HepG2 (cell line): Measurements from ENCODE around the gene NUP214. TPM values are rescaled to one million over a fixed set of nuclear protein-coding genes. Genes with fewer than 3 reads are reported as not detected.

Experiments
- AGO2 ChIP-seq: fragments of 200-400 bp; formaldehyde crosslinking; optimal IDR thresholded peaks from 2 replicates; pipeline ENCODE3; 2017; ENCODE audit warnings: mild to moderate bottlenecking, low read depth, low read length, moderate library complexity
- CBFB ChIP-seq: sonication (generic); formaldehyde crosslinking; IDR thresholded peaks from 2 replicates; pipeline ENCODE4 v1.4.0; 2020; ENCODE audit warnings: missing genetic modification reagents
- JUN ChIP-seq: sonication (generic); formaldehyde crosslinking; IDR thresholded peaks from 2 replicates; pipeline ENCODE4 v1.4.0; 2020; ENCODE audit warnings: mild to moderate bottlenecking, missing genetic modification reagents
- KLF9 ChIP-seq: IDR thresholded peaks from 2 replicates; pipeline ENCODE4 v1.6.1; 2016; ENCODE audit warnings: low read depth
- NFATC3 ChIP-seq: sonication (generic); formaldehyde crosslinking; IDR thresholded peaks from 2 replicates; pipeline ENCODE4 v1.5.1; 2020; ENCODE audit warnings: mild to moderate bottlenecking, missing genetic modification reagents
- RXRB ChIP-seq: IDR thresholded peaks from 2 replicates; pipeline ENCODE4 v1.6.1; 2016; ENCODE audit warnings: borderline replicate concordance, missing genetic modification reagents, missing compliant biosample characterization
- STAT5B ChIP-seq: sonication (generic); formaldehyde crosslinking; IDR thresholded peaks from 2 replicates; pipeline ENCODE4 v1.4.0; 2020; ENCODE audit warnings: missing genetic modification reagents
- ZNF207 ChIP-seq: fragments of 450-650 bp; IDR thresholded peaks from 2 replicates; pipeline ENCODE4 v1.6.1; 2016; ENCODE audit warnings: antibody characterized with exemption, borderline replicate concordance
- ZNF430 ChIP-seq: sonication (generic); formaldehyde crosslinking; IDR thresholded peaks from 2 replicates; pipeline ENCODE4 v1.9.0; 2021; ENCODE audit warnings: mild to moderate bottlenecking, missing genetic modification reagents
- polyA plus RNA-seq, 8 experiments: library from polyadenylated mRNA; depleted of rRNA in 3 of 8; stranded (reverse) in 7 of 8; unstranded in 1 of 8; fragments of >200 nt; fragmentation: Illumina TruSeq in 4 of 8; extraction: Trizol in 4 of 8; gene quantifications; 2 replicates each; pipeline versions ENCODE4 v1.2.1 to v1.2.3, GENCODE V29; 2011 to 2016; ENCODE audit warnings: low read depth in 4 of 8, missing spikeins in 1 of 8, mixed read lengths in 1 of 8; ENCODE audit not compliant: insufficient read depth in 1 of 8
- total RNA-seq, 5 experiments: library from RNA; depleted of rRNA; stranded (reverse); fragments of >200 nt; fragmentation: Illumina TruSeq; extraction: Trizol; gene quantifications; 2 replicates each; pipeline ENCODE4 v1.2.3, GENCODE V29; 2016; ENCODE audit warnings: low read depth in 1 of 5
- TF ChIP-seq, protein P1 (sequence below), 2 experiments: sonication (generic) in 1 of 2; formaldehyde crosslinking in 1 of 2; IDR thresholded peaks; 2 replicates each; pipeline versions ENCODE4 v1.4.0 to v1.6.1; 2016 to 2020; ENCODE audit warnings: borderline replicate concordance in 1 of 2, low read depth in 1 of 2, mild to moderate bottlenecking in 1 of 2, missing genetic modification reagents in 1 of 2
- TF ChIP-seq, protein P2 (sequence below): sonication (generic); formaldehyde crosslinking; IDR thresholded peaks from 2 replicates; pipeline ENCODE4 v1.4.0; 2020; ENCODE audit warnings: missing genetic modification reagents, borderline replicate concordance
- TF ChIP-seq, protein P3 (sequence below): sonication (generic); formaldehyde crosslinking; IDR thresholded peaks from 2 replicates; pipeline ENCODE4 v1.5.1; 2020; ENCODE audit warnings: missing genetic modification reagents, mild to moderate bottlenecking, borderline replicate concordance
- TF ChIP-seq, protein P4 (sequence below): sonication (generic); formaldehyde crosslinking; IDR thresholded peaks from 2 replicates; pipeline ENCODE4 v1.4.0; 2020; ENCODE audit warnings: missing genetic modification reagents, borderline replicate concordance

NUP214 gene
- total and polyA plus RNA-seq, 2 of the 13 experiments (the other 11 are each of a cell fraction or from before 2014, with no cell fraction given), result 8.4 to 16.0 TPM

DNA sequence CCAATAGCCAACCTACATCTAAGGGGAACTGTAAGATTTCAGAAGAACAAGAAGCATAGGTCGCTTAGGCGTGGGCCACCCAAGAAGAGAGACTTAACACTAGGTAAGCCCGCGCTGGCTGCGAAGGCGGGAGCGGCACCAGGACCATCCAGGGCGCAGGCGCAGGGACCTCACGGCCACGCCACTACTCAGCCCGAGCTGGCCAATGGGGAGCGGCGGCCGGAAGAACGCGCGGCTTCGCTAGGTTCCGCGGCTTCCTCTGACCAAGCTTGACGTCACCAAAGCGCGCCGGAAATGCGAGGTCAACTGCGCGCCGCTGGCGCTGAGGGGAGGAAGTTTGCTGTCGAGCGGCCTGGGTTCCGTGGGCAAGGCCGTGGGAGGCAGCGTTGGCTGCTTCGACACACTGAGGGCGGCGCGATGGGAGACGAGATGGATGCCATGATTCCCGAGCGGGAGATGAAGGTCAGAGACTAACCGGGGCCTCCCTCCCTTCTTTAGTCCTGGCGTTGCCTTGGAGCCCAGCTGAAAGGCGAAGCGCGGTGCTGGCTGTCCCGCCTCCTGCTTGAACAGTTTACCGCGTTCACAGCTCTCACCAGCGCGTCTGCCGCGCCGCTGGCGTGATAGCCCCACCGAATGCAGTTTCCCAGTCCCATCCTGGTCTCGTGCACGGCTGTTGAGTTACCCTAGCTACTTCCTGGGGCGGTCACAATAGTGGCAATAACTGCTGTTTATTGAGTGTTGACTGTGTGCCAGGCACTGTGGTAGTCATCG is at the start of gene NUP214 (continued):
- TF ChIP-seq, protein P1, sequence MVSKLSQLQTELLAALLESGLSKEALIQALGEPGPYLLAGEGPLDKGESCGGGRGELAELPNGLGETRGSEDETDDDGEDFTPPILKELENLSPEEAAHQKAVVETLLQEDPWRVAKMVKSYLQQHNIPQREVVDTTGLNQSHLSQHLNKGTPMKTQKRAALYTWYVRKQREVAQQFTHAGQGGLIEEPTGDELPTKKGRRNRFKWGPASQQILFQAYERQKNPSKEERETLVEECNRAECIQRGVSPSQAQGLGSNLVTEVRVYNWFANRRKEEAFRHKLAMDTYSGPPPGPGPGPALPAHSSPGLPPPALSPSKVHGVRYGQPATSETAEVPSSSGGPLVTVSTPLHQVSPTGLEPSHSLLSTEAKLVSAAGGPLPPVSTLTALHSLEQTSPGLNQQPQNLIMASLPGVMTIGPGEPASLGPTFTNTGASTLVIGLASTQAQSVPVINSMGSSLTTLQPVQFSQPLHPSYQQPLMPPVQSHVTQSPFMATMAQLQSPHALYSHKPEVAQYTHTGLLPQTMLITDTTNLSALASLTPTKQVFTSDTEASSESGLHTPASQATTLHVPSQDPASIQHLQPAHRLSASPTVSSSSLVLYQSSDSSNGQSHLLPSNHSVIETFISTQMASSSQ (IDR thresholded peaks at IDR 0.05; ENCODE audit: low read depth), result peak; percentile 35; the same call in 1 of the 2 replicates
- TF ChIP-seq, protein P1 (CRISPR knock-in tag; IDR thresholded peaks at IDR 0.05; ENCODE audit: borderline replicate concordance), result peak; percentile 72
- TF ChIP-seq ZNF430 (CRISPR knock-in tag) (peak; percentile 72; the same call in 1 of the 2 replicates), ZNF207 (no peak), NFATC3 (no peak), JUN (no peak), RXRB (peak; percentile 67; the same call in 1 of the 2 replicates), CBFB (CRISPR knock-in tag) (peak; percentile 96), STAT5B (CRISPR knock-in tag) (0 out of 2 replicates have a peak, but pooled peaks have one; percentile 72), KLF9 (CRISPR knock-in tag) (no peak), AGO2 (peak; percentile 68)
- TF ChIP-seq, protein P2, sequence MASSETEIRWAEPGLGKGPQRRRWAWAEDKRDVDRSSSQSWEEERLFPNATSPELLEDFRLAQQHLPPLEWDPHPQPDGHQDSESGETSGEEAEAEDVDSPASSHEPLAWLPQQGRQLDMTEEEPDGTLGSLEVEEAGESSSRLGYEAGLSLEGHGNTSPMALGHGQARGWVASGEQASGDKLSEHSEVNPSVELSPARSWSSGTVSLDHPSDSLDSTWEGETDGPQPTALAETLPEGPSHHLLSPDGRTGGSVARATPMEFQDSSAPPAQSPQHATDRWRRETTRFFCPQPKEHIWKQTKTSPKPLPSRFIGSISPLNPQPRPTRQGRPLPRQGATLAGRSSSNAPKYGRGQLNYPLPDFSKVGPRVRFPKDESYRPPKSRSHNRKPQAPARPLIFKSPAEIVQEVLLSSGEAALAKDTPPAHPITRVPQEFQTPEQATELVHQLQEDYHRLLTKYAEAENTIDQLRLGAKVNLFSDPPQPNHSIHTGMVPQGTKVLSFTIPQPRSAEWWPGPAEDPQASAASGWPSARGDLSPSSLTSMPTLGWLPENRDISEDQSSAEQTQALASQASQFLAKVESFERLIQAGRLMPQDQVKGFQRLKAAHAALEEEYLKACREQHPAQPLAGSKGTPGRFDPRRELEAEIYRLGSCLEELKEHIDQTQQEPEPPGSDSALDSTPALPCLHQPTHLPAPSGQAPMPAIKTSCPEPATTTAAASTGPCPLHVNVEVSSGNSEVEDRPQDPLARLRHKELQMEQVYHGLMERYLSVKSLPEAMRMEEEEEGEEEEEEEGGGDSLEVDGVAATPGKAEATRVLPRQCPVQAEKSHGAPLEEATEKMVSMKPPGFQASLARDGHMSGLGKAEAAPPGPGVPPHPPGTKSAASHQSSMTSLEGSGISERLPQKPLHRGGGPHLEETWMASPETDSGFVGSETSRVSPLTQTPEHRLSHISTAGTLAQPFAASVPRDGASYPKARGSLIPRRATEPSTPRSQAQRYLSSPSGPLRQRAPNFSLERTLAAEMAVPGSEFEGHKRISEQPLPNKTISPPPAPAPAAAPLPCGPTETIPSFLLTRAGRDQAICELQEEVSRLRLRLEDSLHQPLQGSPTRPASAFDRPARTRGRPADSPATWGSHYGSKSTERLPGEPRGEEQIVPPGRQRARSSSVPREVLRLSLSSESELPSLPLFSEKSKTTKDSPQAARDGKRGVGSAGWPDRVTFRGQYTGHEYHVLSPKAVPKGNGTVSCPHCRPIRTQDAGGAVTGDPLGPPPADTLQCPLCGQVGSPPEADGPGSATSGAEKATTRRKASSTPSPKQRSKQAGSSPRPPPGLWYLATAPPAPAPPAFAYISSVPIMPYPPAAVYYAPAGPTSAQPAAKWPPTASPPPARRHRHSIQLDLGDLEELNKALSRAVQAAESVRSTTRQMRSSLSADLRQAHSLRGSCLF (CRISPR knock-in tag), result no peak
- TF ChIP-seq, protein P3, sequence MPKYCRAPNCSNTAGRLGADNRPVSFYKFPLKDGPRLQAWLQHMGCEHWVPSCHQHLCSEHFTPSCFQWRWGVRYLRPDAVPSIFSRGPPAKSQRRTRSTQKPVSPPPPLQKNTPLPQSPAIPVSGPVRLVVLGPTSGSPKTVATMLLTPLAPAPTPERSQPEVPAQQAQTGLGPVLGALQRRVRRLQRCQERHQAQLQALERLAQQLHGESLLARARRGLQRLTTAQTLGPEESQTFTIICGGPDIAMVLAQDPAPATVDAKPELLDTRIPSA (CRISPR knock-in tag), result no peak
- TF ChIP-seq, protein P4, sequence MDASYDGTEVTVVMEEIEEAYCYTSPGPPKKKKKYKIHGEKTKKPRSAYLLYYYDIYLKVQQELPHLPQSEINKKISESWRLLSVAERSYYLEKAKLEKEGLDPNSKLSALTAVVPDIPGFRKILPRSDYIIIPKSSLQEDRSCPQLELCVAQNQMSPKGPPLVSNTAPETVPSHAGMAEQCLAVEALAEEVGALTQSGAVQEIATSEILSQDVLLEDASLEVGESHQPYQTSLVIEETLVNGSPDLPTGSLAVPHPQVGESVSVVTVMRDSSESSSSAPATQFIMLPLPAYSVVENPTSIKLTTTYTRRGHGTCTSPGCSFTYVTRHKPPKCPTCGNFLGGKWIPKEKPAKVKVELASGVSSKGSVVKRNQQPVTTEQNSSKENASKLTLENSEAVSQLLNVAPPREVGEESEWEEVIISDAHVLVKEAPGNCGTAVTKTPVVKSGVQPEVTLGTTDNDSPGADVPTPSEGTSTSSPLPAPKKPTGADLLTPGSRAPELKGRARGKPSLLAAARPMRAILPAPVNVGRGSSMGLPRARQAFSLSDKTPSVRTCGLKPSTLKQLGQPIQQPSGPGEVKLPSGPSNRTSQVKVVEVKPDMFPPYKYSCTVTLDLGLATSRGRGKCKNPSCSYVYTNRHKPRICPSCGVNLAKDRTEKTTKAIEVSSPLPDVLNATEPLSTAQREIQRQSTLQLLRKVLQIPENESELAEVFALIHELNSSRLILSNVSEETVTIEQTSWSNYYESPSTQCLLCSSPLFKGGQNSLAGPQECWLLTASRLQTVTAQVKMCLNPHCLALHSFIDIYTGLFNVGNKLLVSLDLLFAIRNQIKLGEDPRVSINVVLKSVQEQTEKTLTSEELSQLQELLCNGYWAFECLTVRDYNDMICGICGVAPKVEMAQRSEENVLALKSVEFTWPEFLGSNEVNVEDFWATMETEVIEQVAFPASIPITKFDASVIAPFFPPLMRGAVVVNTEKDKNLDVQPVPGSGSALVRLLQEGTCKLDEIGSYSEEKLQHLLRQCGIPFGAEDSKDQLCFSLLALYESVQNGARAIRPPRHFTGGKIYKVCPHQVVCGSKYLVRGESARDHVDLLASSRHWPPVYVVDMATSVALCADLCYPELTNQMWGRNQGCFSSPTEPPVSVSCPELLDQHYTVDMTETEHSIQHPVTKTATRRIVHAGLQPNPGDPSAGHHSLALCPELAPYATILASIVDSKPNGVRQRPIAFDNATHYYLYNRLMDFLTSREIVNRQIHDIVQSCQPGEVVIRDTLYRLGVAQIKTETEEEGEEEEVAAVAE (CRISPR knock-in tag), result peak; percentile 91
